OCI-LY7 (cell line): ENCODE results near the gene C1orf87.

Source experiments
- EZH2phosphoT487 ChIP-seq: fragments of 200-600 bp; sonication (generic); IDR thresholded peaks from 2 replicates; pipeline ENCODE4 v1.6.1; 2018; ENCODE audit warnings: low read depth, borderline replicate concordance, mild to moderate bottlenecking, mixed run types, antibody characterized with exemption, low read length, moderate library complexity, mixed read lengths
- TF ChIP-seq, protein P1 (sequence below): fragments of 200-600 bp; sonication (generic); conservative IDR thresholded peaks from 2 replicates; pipeline ENCODE4 v1.5.1; 2014; ENCODE audit warnings: mild to moderate bottlenecking, antibody characterized with exemption, low read length, moderate library complexity, mixed read lengths

- TF ChIP-seq, protein P1, sequence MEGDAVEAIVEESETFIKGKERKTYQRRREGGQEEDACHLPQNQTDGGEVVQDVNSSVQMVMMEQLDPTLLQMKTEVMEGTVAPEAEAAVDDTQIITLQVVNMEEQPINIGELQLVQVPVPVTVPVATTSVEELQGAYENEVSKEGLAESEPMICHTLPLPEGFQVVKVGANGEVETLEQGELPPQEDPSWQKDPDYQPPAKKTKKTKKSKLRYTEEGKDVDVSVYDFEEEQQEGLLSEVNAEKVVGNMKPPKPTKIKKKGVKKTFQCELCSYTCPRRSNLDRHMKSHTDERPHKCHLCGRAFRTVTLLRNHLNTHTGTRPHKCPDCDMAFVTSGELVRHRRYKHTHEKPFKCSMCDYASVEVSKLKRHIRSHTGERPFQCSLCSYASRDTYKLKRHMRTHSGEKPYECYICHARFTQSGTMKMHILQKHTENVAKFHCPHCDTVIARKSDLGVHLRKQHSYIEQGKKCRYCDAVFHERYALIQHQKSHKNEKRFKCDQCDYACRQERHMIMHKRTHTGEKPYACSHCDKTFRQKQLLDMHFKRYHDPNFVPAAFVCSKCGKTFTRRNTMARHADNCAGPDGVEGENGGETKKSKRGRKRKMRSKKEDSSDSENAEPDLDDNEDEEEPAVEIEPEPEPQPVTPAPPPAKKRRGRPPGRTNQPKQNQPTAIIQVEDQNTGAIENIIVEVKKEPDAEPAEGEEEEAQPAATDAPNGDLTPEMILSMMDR, result no peak
- TF ChIP-seq EZH2phosphoT487, result no peak
These were observed 55.9 kb downstream of the C1orf87 start for GRCh38 chr1:60017508-60018205.
